Activated naive CD8-positive, alpha-beta T cell treated with anti-CD3 and anti-CD28 coated beads for 36 hours (primary cell): ENCODE measurements around the gene CFD. TPM values are rescaled to one million over a fixed set of nuclear protein-coding genes. Genes with fewer than 3 reads are reported as not detected.
"Not testable (repeated sequence)": the region's sequence is repeated elsewhere in the genome, so short reads cannot be mapped to it uniquely, and the experiment has no call there.

Experiments
- DNase-seq: peaks from one replicate; pipeline ENCODE4 v3.0.0; 2021
- H3K27ac Mint-ChIP-seq: one replicate; pipeline ENCODE4 v1.8.0; 2022; ENCODE audit warnings: mild to moderate bottlenecking, moderate library complexity, mixed read lengths
- H3K27me3 Mint-ChIP-seq: one replicate; pipeline ENCODE4 v1.8.0; 2022; ENCODE audit warnings: mild to moderate bottlenecking, mixed read lengths
- H3K36me3 Mint-ChIP-seq: one replicate; pipeline ENCODE4 v1.8.0; 2021; ENCODE audit warnings: mild to moderate bottlenecking, mixed read lengths
- H3K4me1 Mint-ChIP-seq: one replicate; pipeline ENCODE4 v1.8.0; 2021; ENCODE audit warnings: mixed read lengths
- H3K4me3 Mint-ChIP-seq: one replicate; pipeline ENCODE4 v1.8.0; 2022; ENCODE audit warnings: mild to moderate bottlenecking, moderate library complexity, mixed read lengths
- H3K9me3 Mint-ChIP-seq: one replicate; pipeline ENCODE4 v1.8.0; 2022; ENCODE audit warnings: mixed read lengths
- total RNA-seq, 2 experiments: library from RNA; stranded (reverse); gene quantifications; one replicate each; pipeline ENCODE4 v1.2.3, GENCODE V29; 2021

The CFD gene
- total RNA-seq, 2 experiments from 2014 or later, result 1.8 TPM

DNA sequence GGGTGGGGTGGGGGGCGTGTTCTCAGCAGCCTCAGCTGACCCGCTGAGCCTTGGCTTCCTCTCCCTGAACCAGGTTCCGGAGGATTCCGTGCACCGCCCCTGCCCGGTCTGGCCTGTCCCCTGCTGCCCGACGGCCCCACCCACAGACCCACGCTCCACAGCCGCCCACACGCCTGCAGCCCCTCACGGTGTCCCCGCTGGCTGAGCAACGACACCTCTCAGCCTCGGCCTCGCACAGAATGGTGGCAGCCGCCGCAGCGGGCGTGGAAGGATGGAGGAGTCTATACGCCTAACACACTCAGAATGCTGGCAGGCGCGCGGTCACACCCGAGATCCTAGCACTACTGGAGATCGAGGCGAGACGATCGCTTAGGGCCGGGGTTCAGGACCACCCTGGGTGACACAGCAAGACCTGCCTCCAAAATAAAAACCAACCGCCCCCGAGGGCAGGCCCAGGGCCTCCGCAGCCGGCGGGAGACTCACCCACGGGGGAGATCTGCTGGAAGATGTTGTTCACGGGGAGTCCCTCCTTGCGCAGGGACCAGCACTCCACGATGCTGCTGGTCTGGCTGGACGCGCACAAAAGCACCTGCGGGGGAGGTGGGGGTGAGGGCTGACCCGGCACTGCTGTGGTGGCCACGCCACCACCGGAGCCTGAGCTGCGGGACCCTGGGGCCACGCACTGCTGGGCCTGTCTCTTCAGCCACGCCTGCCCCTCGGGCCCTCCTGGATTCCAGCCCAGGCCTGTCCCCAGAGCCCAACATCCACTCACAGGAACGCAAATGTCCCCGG is 25.2 kb downstream of the CFD start:
- no peak for DNase-seq
- Mint-ChIP-seq H3K9me3 (no peaks in the 10 kb centered on the region), H3K27me3 (no peaks in the 10 kb centered on the region), H3K27ac (no peak overlapping the region), H3K4me1 (peaks cover 4% of the 10 kb centered on the region), H3K4me3 (no peak overlapping the region), H3K36me3 (peaks cover 2% of the 10 kb centered on the region)

DNA sequence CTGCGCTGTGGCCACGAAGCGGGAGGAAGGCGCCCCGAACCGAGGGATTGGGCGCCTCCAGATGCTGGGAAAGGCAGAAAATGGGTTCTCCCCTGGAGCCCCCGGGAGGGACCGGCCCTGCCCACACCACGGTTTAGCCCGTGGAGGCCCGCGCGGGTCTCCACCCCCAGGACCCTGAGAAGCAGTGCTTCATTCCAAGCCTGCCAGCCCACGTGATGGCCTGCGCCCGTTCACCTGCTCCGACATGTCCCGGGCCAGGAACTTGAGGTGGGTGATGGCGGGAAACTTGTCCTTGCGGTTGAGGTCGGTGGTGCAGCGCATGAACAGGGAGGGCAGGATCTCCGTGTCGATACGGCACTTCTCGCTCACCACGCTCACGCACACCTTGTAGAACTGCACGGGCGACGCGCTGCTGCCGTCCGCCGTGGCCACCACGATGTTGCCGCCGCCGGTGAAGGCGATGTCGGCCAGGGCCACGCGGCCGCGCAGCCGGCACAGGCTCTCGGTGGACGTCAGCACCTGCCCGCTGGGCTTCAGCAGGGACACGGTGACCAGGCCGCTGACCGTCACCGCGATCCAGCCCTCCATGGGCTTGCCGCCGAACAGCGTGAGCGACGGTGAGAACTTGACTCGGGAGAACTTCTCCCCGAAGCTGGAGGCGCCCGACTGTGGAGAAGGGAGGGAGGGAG is 26.2 kb downstream of the CFD start:
- Mint-ChIP-seq H3K36me3 (peaks cover 2% of the 10 kb centered on the region), H3K9me3 (no peaks in the 10 kb centered on the region), H3K27ac (no peak overlapping the region), H3K4me3 (no peak overlapping the region), H3K4me1 (peaks cover 4% of the 10 kb centered on the region), H3K27me3 (no peaks in the 10 kb centered on the region)
- DNase-seq, result no peak

DNA sequence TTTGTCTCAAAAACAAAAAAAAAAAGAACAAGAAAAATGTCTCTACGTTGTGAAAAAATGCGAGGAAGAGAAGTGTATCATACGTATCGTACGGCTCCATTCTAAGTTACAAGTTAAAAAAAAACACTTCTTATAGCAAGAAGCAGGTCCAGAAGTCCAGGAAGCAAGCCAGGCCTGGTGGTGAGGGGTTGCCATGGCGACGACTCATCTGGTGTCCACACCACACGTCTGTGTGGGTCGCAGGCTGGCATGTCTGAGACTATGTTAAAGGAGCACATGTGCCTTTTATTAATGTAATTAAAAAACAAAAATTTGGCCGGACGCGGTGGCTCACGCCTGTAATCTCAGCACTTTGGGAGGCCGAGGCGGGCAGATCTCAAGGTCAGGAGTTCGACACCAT is 27.6 kb downstream of the CFD start:
- Mint-ChIP-seq H3K36me3 (peaks cover 2% of the 10 kb centered on the region), H3K4me1 (peaks cover 4% of the 10 kb centered on the region), H3K27ac (peak overlapping the region; percentile 45), H3K4me3 (no peak overlapping the region), H3K27me3 (no peaks in the 10 kb centered on the region), H3K9me3 (no peaks in the 10 kb centered on the region)
- DNase-seq, result no peak

DNA sequence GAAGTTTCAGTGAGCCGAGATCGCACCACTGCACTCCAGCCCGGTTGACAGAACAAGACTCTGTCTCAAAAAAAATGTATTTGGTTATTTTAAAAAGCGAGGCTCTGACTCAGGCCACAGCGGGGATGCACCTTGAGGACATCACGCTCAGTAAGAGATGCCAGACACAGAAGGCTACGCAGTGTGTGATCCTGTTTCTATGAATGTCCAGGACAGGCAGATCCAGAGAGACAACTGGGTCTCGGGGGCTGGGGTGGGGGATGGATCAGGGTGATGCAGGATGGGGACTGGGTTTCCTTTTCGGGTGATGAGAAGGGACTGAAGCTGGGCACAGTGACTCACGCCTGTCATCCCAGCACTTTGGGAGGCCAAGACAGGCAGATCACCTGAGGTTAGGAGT is 28.1 kb downstream of the CFD start:
- Mint-ChIP-seq H3K27ac (peak overlapping the region; percentile 25), H3K4me3 (no peak overlapping the region), H3K36me3 (peaks cover 2% of the 10 kb centered on the region), H3K4me1 (peaks cover 4% of the 10 kb centered on the region), H3K27me3 (no peaks in the 10 kb centered on the region), H3K9me3 (no peaks in the 10 kb centered on the region)
- no peak for DNase-seq

DNA sequence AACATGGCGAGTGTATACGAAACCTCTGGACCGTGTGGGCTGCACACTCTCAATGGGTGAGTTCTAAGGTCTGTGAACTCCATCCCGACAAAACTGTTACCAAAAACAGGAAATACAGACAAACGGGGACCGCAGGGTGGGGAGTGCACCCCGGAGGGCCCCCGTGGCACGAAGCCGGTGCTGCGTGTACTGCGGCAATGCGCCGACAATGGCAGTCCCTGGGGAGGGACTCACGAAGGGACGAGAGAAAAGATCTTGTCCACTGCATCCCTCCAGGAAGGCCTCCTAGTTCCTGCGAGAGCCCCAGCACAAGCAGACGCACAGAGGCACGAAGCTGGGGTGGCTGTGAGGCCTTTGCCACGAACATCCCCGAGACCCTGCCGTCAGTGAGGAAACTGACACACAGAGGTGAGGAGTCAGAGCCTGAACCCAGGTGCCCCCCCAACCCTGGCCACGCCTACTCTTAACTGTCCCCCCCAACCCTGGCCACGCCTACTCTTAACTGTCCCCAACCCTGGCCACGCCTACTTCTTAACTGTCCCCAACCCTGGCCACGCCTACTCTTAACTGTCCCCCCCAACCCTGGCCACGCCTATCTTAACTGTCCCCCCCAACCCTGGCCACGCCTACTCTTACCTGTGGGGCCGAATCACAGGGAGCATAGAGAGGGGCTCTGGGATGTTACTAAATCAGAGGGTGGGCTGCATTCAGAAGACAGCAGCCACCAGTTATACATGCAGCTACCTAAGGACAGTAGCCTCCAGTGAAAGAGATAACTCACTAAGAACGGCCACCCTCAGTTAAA is 29.3 kb downstream of the CFD start:
- Mint-ChIP-seq H3K9me3 (no peaks in the 10 kb centered on the region), H3K27me3 (peaks cover 5% of the 10 kb centered on the region), H3K36me3 (peaks cover 2% of the 10 kb centered on the region), H3K27ac (peak overlapping the region; percentile 63), H3K4me1 (peaks cover 12% of the 10 kb centered on the region), H3K4me3 (peak overlapping the region; percentile 14)
- no peak for DNase-seq

DNA sequence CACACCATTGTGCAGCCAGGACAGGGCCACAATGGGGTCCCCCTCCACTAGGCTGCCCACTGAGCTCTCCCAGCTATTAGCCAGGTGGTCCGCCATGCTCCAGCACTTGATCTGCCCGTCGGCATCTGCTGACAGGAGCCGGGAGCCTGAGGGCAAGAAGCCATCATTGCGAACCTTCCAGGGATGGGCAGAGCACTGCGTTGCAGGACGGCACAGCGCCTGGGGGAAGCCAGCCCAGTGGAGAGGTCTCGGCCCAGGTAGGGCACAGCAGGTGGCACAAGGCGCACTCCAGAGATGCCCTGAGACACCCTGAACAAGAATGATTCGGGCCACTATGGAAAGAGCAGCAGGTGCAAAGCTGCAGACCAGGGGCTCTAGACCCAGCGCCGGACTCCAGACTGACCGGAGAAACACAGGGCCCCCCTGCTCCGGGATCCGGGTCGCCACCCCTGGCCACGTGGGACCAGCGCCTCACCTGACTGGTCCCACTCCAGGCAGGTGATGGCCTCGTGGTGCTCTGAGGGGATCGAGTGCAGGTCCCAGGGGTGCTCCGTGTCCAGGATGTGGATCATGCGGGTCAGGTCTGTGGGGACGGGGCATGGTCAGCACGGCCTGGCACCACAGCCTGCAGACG is 30.3 kb downstream of the CFD start:
- Mint-ChIP-seq H3K9me3 (no peaks in the 10 kb centered on the region), H3K36me3 (peaks cover 2% of the 10 kb centered on the region), H3K27me3 (peaks cover 5% of the 10 kb centered on the region), H3K27ac (no peak overlapping the region), H3K4me1 (peaks cover 13% of the 10 kb centered on the region), H3K4me3 (no peak overlapping the region)
- DNase-seq, result no peak

DNA sequence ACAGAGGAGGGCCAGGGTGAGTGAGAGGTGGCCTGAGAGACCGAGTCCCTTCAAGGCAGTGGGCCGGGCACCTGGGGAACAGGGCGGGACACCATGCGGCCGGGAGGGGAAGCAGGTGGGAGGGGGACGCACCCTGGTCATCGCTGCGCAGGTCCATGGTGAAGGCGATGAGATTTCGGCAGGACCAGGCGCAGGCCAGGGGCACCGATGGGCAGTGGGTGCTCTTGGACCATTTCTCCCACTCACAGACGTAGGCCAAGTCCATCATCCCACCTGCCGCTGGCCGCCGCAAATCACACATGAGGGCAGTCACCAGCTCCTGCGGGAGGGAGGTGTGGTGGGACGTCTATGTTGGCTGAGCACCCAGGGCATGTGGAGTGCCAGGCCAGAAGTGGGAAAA is 31.4 kb downstream of the CFD start:
- Mint-ChIP-seq H3K9me3 (no peaks in the 10 kb centered on the region), H3K4me3 (peak overlapping the region; percentile 59), H3K36me3 (peaks cover 2% of the 10 kb centered on the region), H3K4me1 (peaks cover 13% of the 10 kb centered on the region), H3K27ac (no peak overlapping the region), H3K27me3 (peaks cover 5% of the 10 kb centered on the region)
- DNase-seq, result no peak

DNA sequence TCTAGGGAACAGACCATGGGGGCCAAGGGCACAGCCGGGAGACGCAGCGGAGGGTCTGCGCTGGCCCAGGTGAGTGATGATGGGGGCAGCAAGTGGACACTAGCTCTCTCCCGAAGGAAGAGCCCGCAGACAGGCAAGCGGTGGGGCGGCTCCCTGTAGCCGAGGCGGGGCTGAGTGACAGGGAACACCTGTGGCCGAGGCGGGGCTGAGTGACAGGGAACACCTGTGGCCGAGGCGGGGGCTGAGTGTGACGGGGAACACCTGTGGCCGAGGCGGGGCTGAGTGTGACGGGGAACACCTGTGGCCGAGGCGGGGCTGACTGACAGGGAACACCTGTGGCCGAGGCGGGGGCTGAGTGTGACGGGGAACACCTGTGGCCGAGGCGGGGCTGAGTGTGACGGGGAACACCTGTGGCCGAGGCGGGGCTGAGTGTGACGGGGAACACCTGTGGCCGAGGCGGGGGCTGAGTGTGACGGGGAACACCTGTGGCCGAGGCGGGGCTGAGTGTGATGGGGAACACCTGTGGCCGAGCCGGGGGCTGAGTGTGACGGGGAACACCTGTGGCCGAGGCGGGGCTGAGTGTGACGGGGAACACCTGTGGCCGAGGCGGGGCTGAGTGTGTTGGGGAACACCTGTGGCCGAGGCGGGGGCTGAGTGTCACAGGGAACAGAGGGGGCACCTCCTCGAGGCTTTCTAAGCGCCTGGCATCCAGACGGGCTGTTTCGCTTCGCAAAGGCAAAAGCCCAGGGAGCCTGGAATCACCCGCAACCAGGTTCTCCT is 32.1 kb downstream of the CFD start:
- H3K9me3 Mint-ChIP-seq, H3K36me3 Mint-ChIP-seq, H3K27me3 Mint-ChIP-seq, DNase-seq, H3K27ac Mint-ChIP-seq: not testable (repeated sequence)
- H3K4me3 Mint-ChIP-seq, result peak overlapping the region; percentile 86
- peaks cover 13% of the 10 kb centered on the region for H3K4me1 Mint-ChIP-seq

DNA sequence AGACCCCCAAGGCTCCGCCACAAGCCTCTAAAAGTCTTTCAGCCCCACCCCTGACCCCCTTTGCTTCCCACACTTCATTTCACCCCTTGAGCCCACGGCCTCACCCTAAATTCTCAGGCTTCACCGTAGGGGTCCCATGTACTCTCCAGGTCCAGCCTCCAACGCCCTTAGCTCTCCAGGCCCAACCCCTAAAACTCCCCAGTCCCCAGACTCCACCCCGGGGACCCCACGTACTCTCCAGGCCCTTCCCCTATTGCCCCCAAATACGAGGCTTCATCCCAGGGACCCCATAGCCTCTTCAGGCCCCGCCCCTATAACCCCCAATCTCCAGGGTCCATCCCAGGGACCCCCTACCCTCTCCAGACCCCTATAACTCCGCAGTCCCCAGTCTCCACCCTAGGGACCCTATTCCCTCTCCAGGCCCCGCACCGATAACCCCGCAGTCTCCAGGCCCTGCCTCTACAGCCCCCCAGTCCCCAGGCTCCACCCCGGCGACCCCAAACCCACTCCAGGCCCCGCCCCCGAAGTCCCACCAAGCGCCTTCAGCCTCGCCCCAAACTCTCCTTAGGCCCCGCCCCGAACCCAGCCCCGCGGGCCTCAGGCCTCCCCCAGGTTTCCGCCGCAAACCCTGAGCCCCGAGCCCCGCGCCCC is 32.9 kb downstream of the CFD start:
- Mint-ChIP-seq H3K36me3 (peaks cover 3% of the 10 kb centered on the region), H3K9me3 (no peaks in the 10 kb centered on the region), H3K4me1 (peaks cover 13% of the 10 kb centered on the region), H3K27me3 (peaks cover 5% of the 10 kb centered on the region), H3K4me3 (peak overlapping the region; percentile 86), H3K27ac (peak overlapping the region; percentile 84)
- no peak for DNase-seq

DNA sequence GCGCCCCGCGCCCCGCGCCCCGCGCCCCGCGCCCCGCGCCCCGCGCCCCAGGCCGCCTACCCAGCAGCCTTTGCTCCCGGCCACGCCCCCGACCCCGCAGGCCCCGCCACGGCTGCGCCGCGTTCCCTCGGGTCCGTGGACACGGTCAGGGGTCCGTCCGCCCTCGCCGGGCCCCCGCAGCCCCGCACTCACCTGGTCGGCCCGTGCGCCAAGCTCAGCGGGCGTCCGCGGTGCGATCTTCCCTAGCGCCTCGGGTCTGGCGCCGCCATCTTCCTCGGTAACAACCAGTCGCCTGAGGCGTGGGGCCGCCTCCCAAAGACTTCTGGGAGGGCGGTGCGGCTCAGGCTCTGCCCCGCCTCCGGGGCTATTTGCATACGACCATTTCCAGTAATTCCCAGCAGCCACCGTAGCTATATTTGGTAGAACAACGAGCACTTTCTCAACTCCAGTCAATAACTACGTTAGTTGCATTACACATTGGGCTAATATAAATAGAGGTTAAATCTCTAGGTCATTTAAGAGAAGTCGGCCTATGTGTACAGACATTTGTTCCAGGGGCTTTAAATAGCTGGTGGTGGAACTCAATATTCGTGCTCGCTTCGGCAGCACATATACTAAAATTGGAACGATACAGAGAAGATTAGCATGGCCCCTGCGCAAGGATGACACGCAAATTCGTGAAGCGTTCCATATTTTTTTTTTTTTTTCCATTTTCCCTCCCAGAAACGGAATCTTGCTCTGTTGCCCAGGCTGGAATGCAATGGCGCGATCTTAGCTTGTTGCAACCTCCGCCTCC is 33.6 kb downstream of the CFD start, which contains the start of the genes MED16 and RNU6-9:
Gene MED16, minus strand, starts transcription at position 294 of the 796 bp plus-strand sequence. CDS start 2,056 bp downstream, outside the sequence.
Gene RNU6-9, plus strand, starts transcription at position 591 of the 796 bp plus-strand sequence.
- Mint-ChIP-seq H3K9me3 (no peaks in the 10 kb centered on the region), H3K36me3 (peaks cover 3% of the 10 kb centered on the region), H3K4me1 (peaks cover 13% of the 10 kb centered on the region)

DNA sequence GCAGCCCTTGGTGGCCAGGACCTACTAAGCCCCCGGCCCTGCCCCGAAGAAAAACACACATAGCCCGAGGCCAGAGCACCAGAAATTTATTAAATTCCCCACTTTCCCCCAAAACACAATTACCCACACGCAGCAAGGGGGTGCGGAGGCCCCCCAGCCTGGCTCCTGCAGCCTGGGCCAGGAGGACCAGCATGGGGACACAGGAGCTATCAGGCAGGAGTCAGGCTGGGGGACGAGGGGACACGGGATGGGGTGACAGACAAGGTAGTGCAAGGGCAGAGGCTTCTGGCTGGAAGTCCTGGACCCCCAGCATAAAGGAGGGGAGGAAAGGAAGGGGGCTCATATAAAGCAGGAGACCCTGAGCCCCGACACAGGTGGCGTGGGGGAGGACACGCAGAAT is 37.0 kb downstream of the CFD start:
- Mint-ChIP-seq H3K4me1 (peaks cover 13% of the 10 kb centered on the region), H3K36me3 (peaks cover 1% of the 10 kb centered on the region), H3K27ac (no peak overlapping the region), H3K27me3 (peaks cover 5% of the 10 kb centered on the region), H3K4me3 (no peak overlapping the region), H3K9me3 (no peaks in the 10 kb centered on the region)
- DNase-seq, result no peak

More for the DNA sequence above, 33.6 kb downstream of the CFD start, which contains the start of the genes MED16 and RNU6-9:
- Mint-ChIP-seq H3K4me3 (peak within 1 kb of the TSS; percentile 86), H3K27me3 (peaks cover 5% of the 10 kb centered on the region), H3K27ac (peak within 1 kb of the TSS; percentile 98)
- peak; percentile 89 for DNase-seq

DNA sequence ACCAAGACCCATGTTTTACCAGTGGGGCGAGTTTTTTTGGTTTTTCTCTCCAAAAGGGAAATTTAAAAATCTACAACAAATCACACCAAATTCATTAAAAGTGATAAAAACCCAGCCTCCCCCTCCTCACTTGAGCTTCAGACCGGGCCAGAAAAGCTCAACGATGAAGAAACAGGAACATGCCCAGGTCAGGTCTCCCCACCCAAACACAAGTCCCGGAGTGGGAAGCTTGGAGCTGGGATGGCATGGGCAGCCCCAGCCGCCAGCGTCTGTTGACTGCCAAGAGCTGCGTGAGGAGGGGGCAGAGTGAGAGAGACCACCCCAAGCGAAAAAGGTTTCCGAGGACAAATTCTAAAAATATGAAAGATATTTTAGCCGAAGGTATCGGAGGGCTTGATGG is 37.5 kb downstream of the CFD start:
- Mint-ChIP-seq H3K4me1 (peaks cover 13% of the 10 kb centered on the region), H3K9me3 (no peaks in the 10 kb centered on the region), H3K27ac (no peak overlapping the region), H3K27me3 (peaks cover 5% of the 10 kb centered on the region), H3K4me3 (no peak overlapping the region), H3K36me3 (peaks cover 1% of the 10 kb centered on the region)
- DNase-seq, result no peak

DNA sequence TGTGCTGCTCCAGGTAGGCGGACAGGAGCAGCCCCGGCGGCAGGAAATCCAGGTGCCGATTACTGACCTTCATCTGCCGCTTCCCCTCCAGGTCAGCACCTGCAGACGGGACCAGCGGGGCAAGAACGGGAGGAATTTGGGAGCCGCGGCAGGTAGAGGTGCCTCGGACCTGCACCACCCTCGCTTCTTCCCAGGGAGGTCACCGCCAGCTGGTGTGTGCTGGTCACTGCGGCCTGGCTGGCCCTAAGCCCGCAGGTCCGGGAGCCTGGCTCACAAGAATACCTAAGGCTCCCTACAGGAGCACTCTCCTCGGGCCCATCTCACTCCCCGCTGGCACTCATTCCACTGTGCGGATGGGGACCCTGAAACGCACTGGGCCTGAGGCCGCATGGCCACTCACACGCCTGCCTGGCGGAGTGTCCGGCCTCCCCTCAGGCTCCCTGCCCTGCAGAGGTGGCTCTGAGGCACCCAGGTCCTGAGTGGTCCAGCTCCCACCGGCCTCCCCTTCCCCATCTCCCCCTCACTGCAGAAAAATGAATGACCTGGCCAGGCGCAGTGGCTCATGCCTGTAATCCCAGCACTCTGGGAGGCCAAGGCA is 38.1 kb downstream of the CFD start:
- DNase-seq, result no peak
- H3K36me3 Mint-ChIP-seq, result peaks cover 1% of the 10 kb centered on the region
- no peak overlapping the region for H3K4me3 Mint-ChIP-seq
- H3K27ac Mint-ChIP-seq, result no peak overlapping the region
- peaks cover 5% of the 10 kb centered on the region for H3K27me3 Mint-ChIP-seq
- H3K9me3 Mint-ChIP-seq, result no peaks in the 10 kb centered on the region
- peaks cover 14% of the 10 kb centered on the region for H3K4me1 Mint-ChIP-seq
